ENCODE measurements around the gene PNLIPRP2. TPM values are rescaled to one million over a fixed set of nuclear protein-coding genes. Genes with fewer than 3 reads are reported as not detected.

The PNLIPRP2 gene
- polyA plus RNA-seq, 1 of the 3 experiments (the other 2 are of a cell fraction) = not detected

- H3K9me2 ChIP-seq = no peaks in the 10 kb centered on the region
- no peak overlapping the region for H3K4me2 ChIP-seq
- no peak overlapping the region for H3K9ac ChIP-seq
- H3K27ac ChIP-seq (ENCODE audit: low read depth in 2 of 2, low read length in 1 of 2) = no peak overlapping the region
- no peaks in the 10 kb centered on the region; a peak in 1 of 4 replicates for H3K4me1 ChIP-seq (ENCODE audit: control insufficient read depth in 1 of 2, insufficient read depth in 2 of 2, low read depth in 1 of 2, low read length in 1 of 2)
- CTCF ChIA-PET = interaction anchor here (0.7 to 3.6 kb wide), 5 partner anchors 10 to 561 kb away, joined by 3 to 13 read pairs (median 8); no protein-coding TSS in a partner anchor
- no peaks in the 10 kb centered on the region for H3K27me3 ChIP-seq (ENCODE audit: insufficient read depth)
- DNase-seq = no peak
- H3K79me2 ChIP-seq (ENCODE audit: insufficient read depth) = no peaks in the 10 kb centered on the region
- POLR2A ChIA-PET = no interaction called here
- TF ChIP-seq RCOR1 (IDR thresholded peaks at IDR 0.05; ENCODE audit: low read length) = no peak
- TF ChIP-seq REST (IDR thresholded peaks at IDR 0.05; ENCODE audit: low read depth, low read length) = no peak
- no peak for TF ChIP-seq MEF2A (IDR thresholded peaks at IDR 0.05; ENCODE audit: borderline replicate concordance, low read depth)
- TF ChIP-seq, protein P1, sequence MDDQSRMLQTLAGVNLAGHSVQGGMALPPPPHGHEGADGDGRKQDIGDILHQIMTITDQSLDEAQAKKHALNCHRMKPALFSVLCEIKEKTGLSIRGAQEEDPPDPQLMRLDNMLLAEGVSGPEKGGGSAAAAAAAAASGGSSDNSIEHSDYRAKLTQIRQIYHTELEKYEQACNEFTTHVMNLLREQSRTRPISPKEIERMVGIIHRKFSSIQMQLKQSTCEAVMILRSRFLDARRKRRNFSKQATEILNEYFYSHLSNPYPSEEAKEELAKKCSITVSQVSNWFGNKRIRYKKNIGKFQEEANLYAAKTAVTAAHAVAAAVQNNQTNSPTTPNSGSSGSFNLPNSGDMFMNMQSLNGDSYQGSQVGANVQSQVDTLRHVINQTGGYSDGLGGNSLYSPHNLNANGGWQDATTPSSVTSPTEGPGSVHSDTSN (IDR thresholded peaks at IDR 0.05) = no peak
- no peak for TF ChIP-seq RXRA (IDR thresholded peaks at IDR 0.05; ENCODE audit: borderline replicate concordance, low read depth)
- no peak for TF ChIP-seq FOXM1 (IDR thresholded peaks at IDR 0.05; ENCODE audit: low read depth)
- TF ChIP-seq, protein P2, sequence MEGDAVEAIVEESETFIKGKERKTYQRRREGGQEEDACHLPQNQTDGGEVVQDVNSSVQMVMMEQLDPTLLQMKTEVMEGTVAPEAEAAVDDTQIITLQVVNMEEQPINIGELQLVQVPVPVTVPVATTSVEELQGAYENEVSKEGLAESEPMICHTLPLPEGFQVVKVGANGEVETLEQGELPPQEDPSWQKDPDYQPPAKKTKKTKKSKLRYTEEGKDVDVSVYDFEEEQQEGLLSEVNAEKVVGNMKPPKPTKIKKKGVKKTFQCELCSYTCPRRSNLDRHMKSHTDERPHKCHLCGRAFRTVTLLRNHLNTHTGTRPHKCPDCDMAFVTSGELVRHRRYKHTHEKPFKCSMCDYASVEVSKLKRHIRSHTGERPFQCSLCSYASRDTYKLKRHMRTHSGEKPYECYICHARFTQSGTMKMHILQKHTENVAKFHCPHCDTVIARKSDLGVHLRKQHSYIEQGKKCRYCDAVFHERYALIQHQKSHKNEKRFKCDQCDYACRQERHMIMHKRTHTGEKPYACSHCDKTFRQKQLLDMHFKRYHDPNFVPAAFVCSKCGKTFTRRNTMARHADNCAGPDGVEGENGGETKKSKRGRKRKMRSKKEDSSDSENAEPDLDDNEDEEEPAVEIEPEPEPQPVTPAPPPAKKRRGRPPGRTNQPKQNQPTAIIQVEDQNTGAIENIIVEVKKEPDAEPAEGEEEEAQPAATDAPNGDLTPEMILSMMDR (IDR thresholded peaks at IDR 0.05) = no peak
- TF ChIP-seq GABPA (IDR thresholded peaks at IDR 0.05; ENCODE audit: low read depth) = no peak
- no peak for TF ChIP-seq MAX (IDR thresholded peaks at IDR 0.05; ENCODE audit: low read depth)
- no peak for TF ChIP-seq ZBTB33 (IDR thresholded peaks at IDR 0.05; ENCODE audit: borderline replicate concordance, low read depth)
- TF ChIP-seq RAD21 (IDR thresholded peaks at IDR 0.05; ENCODE audit: low read length) = no peak
- 62% methylated on average over 4 of the region's 4 CpGs for WGBS (ENCODE audit: low lambda C conversion rate)
- no peaks in the 10 kb centered on the region for H4K20me1 ChIP-seq (ENCODE audit: insufficient read depth)
- H3F3A ChIP-seq (replicated peaks; ENCODE audit: insufficient read depth) = no peaks in the 10 kb centered on the region
- H2AFZ ChIP-seq (ENCODE audit: low read depth) = no peak overlapping the region
- H3K9me3 ChIP-seq = no peaks in the 10 kb centered on the region
- no peaks in the 10 kb centered on the region for H3K36me3 ChIP-seq (replicated peaks in 1 of 2; ENCODE audit: control insufficient read depth in 1 of 2, insufficient read depth in 2 of 2, low read length in 1 of 2)
- no peak overlapping the region for H3K4me3 ChIP-seq (ENCODE audit: low read depth in 2 of 2, low read length in 1 of 2)
These were observed 35.3 kb downstream of the PNLIPRP2 start for GRCh38 chr10:116656044-116656443.
